GM12878 (cell line): Measurements from ENCODE around the gene SHLD1. TPM values are rescaled to one million over a fixed set of nuclear protein-coding genes. Genes with fewer than 3 reads are reported as not detected.

Source experiments
- ATAC-seq: fragments of 200-7000 bp; cut with Tn5 transposase; 3 replicates; pipeline ENCODE4 v1.9.1; 2020; ENCODE audit warnings: mild to moderate bottlenecking, moderate library complexity
- BruUV-seq: library from RNA; stranded (reverse); fragments of 400-500 nt; replicated peaks from 2 replicates; lab custom pipeline; 2021; lab: Mats Ljungman, UMichigan
- CTCF ChIA-PET: fragments of 300-600 bp; sonication (Branson Sonifier 250); formaldehyde crosslinking; extraction: SDS; loops from one replicate; lab custom pipeline; 2021; ENCODE audit warnings: inconsistent platforms; lab: Yijun Ruan, JAX
- POLR2A ChIA-PET: fragments of 350-600 bp; formaldehyde crosslinking; extraction: SDS; loops from one replicate; lab custom pipeline; 2021; ENCODE audit warnings: inconsistent platforms; lab: Charles Lee
- RAD21 ChIA-PET: fragments of 300-600 bp; sonication (Branson Sonifier 250); formaldehyde crosslinking; loops from one replicate; lab custom pipeline; 2023; ENCODE audit warnings: antibody characterized with exemption; ENCODE audit not compliant: unreplicated experiment; lab: Charles Lee
- SMC1A ChIA-PET: fragments of 300-600 bp; sonication (Branson Sonifier 250); formaldehyde crosslinking; loops from one replicate; lab custom pipeline; 2023; ENCODE audit not compliant: unreplicated experiment, uncharacterized antibody; lab: Charles Lee
- DNase-seq: peaks from one replicate; pipeline ENCODE4 v3.0.0-alpha.2; 2011; ENCODE audit warnings: low read depth, low spot score
- FAIRE-seq: peaks from 3 replicates; lab custom pipeline; 2011; peaks lifted over from hg19 to GRCh38; lab: Jason Lieb, UNC
- H2AFZ ChIP-seq: 2 replicates; pipeline ENCODE4 v1.6.0; 2011; ENCODE audit warnings: low read depth, low read length, control low read depth; ENCODE audit not compliant: control insufficient read depth
- H3K27ac ChIP-seq: 2 replicates; pipeline ENCODE4 v1.5.1; 2011; ENCODE audit warnings: control low read depth; ENCODE audit not compliant: control insufficient read depth, insufficient read depth
- H3K27me3 ChIP-seq, 2 experiments: replicated peaks in 1 of 2; 2 replicates each; pipeline versions ENCODE4 v1.6.0 to v1.6.1; 2011; ENCODE audit warnings: low read length in 1 of 2; ENCODE audit not compliant: control insufficient read depth in 2 of 2, insufficient read depth in 2 of 2
- H3K36me3 ChIP-seq, 2 experiments: 2 replicates each; pipeline ENCODE4 v1.5.1; 2011; ENCODE audit warnings: low read length in 1 of 2; ENCODE audit not compliant: control insufficient read depth in 2 of 2, insufficient read depth in 2 of 2
- H3K4me1 ChIP-seq: 2 replicates; pipeline ENCODE4 v1.6.1; 2011; ENCODE audit warnings: mild to moderate bottlenecking, low read length, moderate library complexity, mixed read lengths; ENCODE audit not compliant: control insufficient read depth, insufficient read depth
- H3K4me2 ChIP-seq: 2 replicates; pipeline ENCODE4 v1.6.0; 2011; ENCODE audit warnings: control low read depth; ENCODE audit not compliant: control insufficient read depth, insufficient read depth
- H3K4me3 ChIP-seq: fragments of 200-600 bp; sonication (generic); 2 replicates; pipeline ENCODE4 v1.5.1; 2016
- H3K79me2 ChIP-seq: 2 replicates; pipeline ENCODE4 v1.6.0; 2011; ENCODE audit warnings: low read length; ENCODE audit not compliant: control insufficient read depth, insufficient read depth
- H3K9ac ChIP-seq: 2 replicates; pipeline ENCODE4 v1.8.0; 2011; ENCODE audit warnings: low read length, control low read depth, mixed read lengths; ENCODE audit not compliant: control insufficient read depth, insufficient read depth
- H3K9me3 ChIP-seq: replicated peaks from 3 replicates; pipeline ENCODE4 v1.5.1; 2011; ENCODE audit warnings: mild to moderate bottlenecking, low read length; ENCODE audit not compliant: control insufficient read depth, insufficient read depth
- H4K20me1 ChIP-seq: 2 replicates; pipeline ENCODE4 v1.6.0; 2011; ENCODE audit not compliant: control insufficient read depth, insufficient read depth
- ASH2L ChIP-seq: fragments of 300-600, 200-600 bp; sonication (generic); IDR thresholded peaks from 2 replicates; pipeline ENCODE4 v1.6.1; 2017; ENCODE audit warnings: low read depth, mild to moderate bottlenecking, borderline replicate concordance
- BRCA1 ChIP-seq: IDR thresholded peaks from 2 replicates; pipeline ENCODE4 v1.6.1; 2011; ENCODE audit warnings: low read depth, low read length, improper control_type of control experiment
- CBFB ChIP-seq: IDR thresholded peaks from 2 replicates; pipeline ENCODE4 v1.6.1; 2016; ENCODE audit warnings: antibody characterized with exemption, low read depth
- CEBPB ChIP-seq, 2 experiments: fragments of 150-350 bp in 1 of 2; IDR thresholded peaks; 2 replicates each; pipeline ENCODE4 v1.6.1; 2012 to 2014; ENCODE audit warnings: low read depth in 2 of 2, low read length in 2 of 2, borderline replicate concordance in 1 of 2, inconsistent platforms in 1 of 2
- EGR1 ChIP-seq, 2 experiments: IDR thresholded peaks; 1 replicate in 1 of 2; 2 replicates in 1 of 2; pipeline ENCODE4 v1.6.1; 2011 to 2012; ENCODE audit warnings: low read depth in 2 of 2, low read length in 2 of 2, borderline replicate concordance in 1 of 2, mild to moderate bottlenecking in 1 of 2, moderate library complexity in 1 of 2
- GABPA ChIP-seq: IDR thresholded peaks from 2 replicates; pipeline ENCODE4 v1.6.1; 2014; ENCODE audit warnings: antibody characterized with exemption, low read depth, mild to moderate bottlenecking, inconsistent platforms
- IKZF1 ChIP-seq: fragments of 450-650 bp; conservative IDR thresholded peaks from 2 replicates; pipeline ENCODE4 v1.6.1; 2017; ENCODE audit warnings: antibody characterized with exemption, mild to moderate bottlenecking
- MXI1 ChIP-seq: fragments of 150-350 bp; IDR thresholded peaks from 2 replicates; pipeline ENCODE4 v1.6.1; 2011; ENCODE audit warnings: low read depth, mild to moderate bottlenecking, inconsistent platforms, low read length, improper control_type of control experiment
- NFYA ChIP-seq: IDR thresholded peaks from 2 replicates; pipeline ENCODE4 v1.6.1; 2011; ENCODE audit warnings: low read depth, mild to moderate bottlenecking, low read length, improper control_type of control experiment, borderline replicate concordance
- NRF1 ChIP-seq: conservative IDR thresholded peaks from 2 replicates; pipeline ENCODE4 v1.6.1; 2011; ENCODE audit warnings: mild to moderate bottlenecking, low read depth, low read length, improper control_type of control experiment
- ZNF207 ChIP-seq: fragments of 450-650 bp; IDR thresholded peaks from 2 replicates; pipeline ENCODE4 v1.6.1; 2014; ENCODE audit warnings: antibody characterized with exemption, mild to moderate bottlenecking, borderline replicate concordance
- WGBS: methylation state at CpG from one replicate; pipeline ENCODE4 v1.1.6; 2016; ENCODE audit warnings: low lambda C conversion rate; ENCODE audit not compliant: insufficient replicate concordance, insufficient coverage; ENCODE audit errors: missing lambda C conversion rate; 5-methylcytosine and 5-hydroxymethylcytosine counted together
- in situ Hi-C: fragments of 300-500 bp; cut with MboI; formaldehyde crosslinking; loops from 9 replicates; pipeline ENCODE4 v1.14.3; 2018; ENCODE audit warnings: mixed read lengths
- intact Hi-C: fragments of 100-400 bp; cut with micrococcal nuclease; formaldehyde crosslinking; loops from one replicate; pipeline ENCODE4 v1.14.2; 2022; ENCODE audit not compliant: unreplicated experiment
- polyA plus RNA-seq, 11 experiments: library from polyadenylated mRNA; depleted of rRNA in 4 of 11; unstranded in 6 of 11; stranded (reverse) in 5 of 11; fragments of >200 nt; fragmentation: Nextera tagmentation in 4 of 11; fragmentation: Illumina TruSeq in 1 of 11; extraction: Ambion mirVana in 4 of 11; extraction: Trizol in 1 of 11; gene quantifications; 1 replicate in 1 of 11; 2 replicates in 10 of 11; pipeline versions ENCODE4 v1.2.1 to v1.2.3, GENCODE V29; 2011 to 2016; ENCODE audit warnings: inconsistent platforms in 2 of 11, missing spikeins in 2 of 11, low read depth in 1 of 11
- total RNA-seq, 4 experiments: library from RNA; depleted of rRNA in 3 of 4; stranded (reverse); fragments of >200 nt in 3 of 4; fragmentation: Illumina TruSeq in 1 of 4; extraction: Trizol in 1 of 4; gene quantifications; 2 replicates each; pipeline versions ENCODE4 v1.2.1 to v1.2.3, GENCODE V29; 2013 to 2021
- TF ChIP-seq, protein P1 (sequence below): fragments of 450-650 bp; formaldehyde crosslinking; IDR thresholded peaks from 2 replicates; pipeline ENCODE4 v1.4.0; 2020; ENCODE audit warnings: mild to moderate bottlenecking, moderate library complexity
- TF ChIP-seq, protein P2 (sequence below): fragments of 450-650 bp; IDR thresholded peaks from 2 replicates; pipeline ENCODE4 v1.6.1; 2016; ENCODE audit warnings: mild to moderate bottlenecking
- TF ChIP-seq, protein P3 (sequence below): fragments of 450-650 bp; IDR thresholded peaks from 2 replicates; pipeline ENCODE4 v1.6.1; 2017; ENCODE audit warnings: low read depth, mild to moderate bottlenecking, moderate library complexity

Gene SHLD1
- total and polyA plus RNA-seq, 10 of the 15 experiments (the other 5 are each of a cell fraction or from before 2014, with no cell fraction given): 10.8 to 70.9 (median 25.4) TPM

DNA sequence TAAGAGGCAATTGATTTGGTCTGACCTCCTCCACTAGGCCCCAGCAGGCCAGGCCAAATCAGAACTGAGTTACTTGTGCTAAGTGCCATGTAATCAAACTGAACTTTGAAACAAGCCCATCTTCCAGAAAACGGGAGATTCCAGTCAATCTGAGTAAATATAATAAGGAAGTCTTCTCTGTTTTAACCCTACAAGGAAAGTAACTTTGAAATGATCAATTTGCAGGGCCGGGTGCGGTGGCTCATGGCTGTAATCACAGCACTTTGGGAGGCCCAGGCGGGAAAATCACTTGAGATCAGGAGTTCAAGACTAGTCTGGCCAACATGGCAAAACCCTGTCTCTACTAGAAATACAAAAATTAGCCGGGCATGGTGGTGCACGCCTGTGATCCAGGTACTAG lies 2.0 kb upstream of the SHLD1 start:
- Histone ChIP-seq H3K79me2 (peaks cover 11% of the 10 kb centered on the region), H3K4me3 (no peak overlapping the region), H2AFZ (no peak overlapping the region), H3K9ac (no peak overlapping the region), H3K27ac (no peak overlapping the region), H4K20me1 (no peaks in the 10 kb centered on the region), H3K9me3 (no peaks in the 10 kb centered on the region), H3K4me2 (no peak overlapping the region), H3K36me3 (no peaks in the 10 kb centered on the region), H3K4me1 (peaks cover 3% of the 10 kb centered on the region; the same call in 1 of the 2 replicates), H3K27me3 (no peaks in the 10 kb centered on the region)
- DNase-seq (no peak), FAIRE-seq (no peak), ATAC-seq (no peak)
- RAD21 ChIA-PET: no interaction called here
- intact Hi-C loops (no loop called here), in situ Hi-C loops (no loop called here)
- POLR2A ChIA-PET: no interaction called here
- WGBS: over 99% methylated on average over 6 of the region's 6 CpGs
- SMC1A ChIA-PET: interaction anchor here (0.7 to 1.6 kb wide), 4 partner anchors 18 to 155 kb away, joined by 3 read pairs; no protein-coding TSS in a partner anchor
- no TSS peak for BruUV-seq
- CTCF ChIA-PET: interaction anchor here (1.4 kb wide), 2 partner anchors 34 to 40 kb away, joined by 3 to 4 read pairs; no protein-coding TSS in a partner anchor
- no peak for TF ChIP-seq NFYA
- TF ChIP-seq NRF1: no peak
- TF ChIP-seq, protein P1, sequence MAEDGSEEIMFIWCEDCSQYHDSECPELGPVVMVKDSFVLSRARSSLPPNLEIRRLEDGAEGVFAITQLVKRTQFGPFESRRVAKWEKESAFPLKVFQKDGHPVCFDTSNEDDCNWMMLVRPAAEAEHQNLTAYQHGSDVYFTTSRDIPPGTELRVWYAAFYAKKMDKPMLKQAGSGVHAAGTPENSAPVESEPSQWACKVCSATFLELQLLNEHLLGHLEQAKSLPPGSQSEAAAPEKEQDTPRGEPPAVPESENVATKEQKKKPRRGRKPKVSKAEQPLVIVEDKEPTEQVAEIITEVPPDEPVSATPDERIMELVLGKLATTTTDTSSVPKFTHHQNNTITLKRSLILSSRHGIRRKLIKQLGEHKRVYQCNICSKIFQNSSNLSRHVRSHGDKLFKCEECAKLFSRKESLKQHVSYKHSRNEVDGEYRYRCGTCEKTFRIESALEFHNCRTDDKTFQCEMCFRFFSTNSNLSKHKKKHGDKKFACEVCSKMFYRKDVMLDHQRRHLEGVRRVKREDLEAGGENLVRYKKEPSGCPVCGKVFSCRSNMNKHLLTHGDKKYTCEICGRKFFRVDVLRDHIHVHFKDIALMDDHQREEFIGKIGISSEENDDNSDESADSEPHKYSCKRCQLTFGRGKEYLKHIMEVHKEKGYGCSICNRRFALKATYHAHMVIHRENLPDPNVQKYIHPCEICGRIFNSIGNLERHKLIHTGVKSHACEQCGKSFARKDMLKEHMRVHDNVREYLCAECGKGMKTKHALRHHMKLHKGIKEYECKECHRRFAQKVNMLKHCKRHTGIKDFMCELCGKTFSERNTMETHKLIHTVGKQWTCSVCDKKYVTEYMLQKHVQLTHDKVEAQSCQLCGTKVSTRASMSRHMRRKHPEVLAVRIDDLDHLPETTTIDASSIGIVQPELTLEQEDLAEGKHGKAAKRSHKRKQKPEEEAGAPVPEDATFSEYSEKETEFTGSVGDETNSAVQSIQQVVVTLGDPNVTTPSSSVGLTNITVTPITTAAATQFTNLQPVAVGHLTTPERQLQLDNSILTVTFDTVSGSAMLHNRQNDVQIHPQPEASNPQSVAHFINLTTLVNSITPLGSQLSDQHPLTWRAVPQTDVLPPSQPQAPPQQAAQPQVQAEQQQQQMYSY (CRISPR knock-in tag): no peak
- no peak for TF ChIP-seq IKZF1
- no peak for TF ChIP-seq ZNF207
- TF ChIP-seq ASH2L: no peak
- TF ChIP-seq CEBPB (IDR thresholded peaks at IDR 0.05; ENCODE audit: borderline replicate concordance in 1 of 2, low read depth in 2 of 2, low read length in 2 of 2): no peak
- no peak for TF ChIP-seq GABPA
- TF ChIP-seq MXI1: no peak
- TF ChIP-seq, protein P2, sequence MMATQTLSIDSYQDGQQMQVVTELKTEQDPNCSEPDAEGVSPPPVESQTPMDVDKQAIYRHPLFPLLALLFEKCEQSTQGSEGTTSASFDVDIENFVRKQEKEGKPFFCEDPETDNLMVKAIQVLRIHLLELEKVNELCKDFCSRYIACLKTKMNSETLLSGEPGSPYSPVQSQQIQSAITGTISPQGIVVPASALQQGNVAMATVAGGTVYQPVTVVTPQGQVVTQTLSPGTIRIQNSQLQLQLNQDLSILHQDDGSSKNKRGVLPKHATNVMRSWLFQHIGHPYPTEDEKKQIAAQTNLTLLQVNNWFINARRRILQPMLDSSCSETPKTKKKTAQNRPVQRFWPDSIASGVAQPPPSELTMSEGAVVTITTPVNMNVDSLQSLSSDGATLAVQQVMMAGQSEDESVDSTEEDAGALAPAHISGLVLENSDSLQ: no peak
- no peak for TF ChIP-seq BRCA1
- no peak for TF ChIP-seq EGR1 (IDR thresholded peaks at IDR 0.05; ENCODE audit: borderline replicate concordance in 1 of 2, low read depth in 2 of 2, low read length in 2 of 2)
- TF ChIP-seq, protein P3, sequence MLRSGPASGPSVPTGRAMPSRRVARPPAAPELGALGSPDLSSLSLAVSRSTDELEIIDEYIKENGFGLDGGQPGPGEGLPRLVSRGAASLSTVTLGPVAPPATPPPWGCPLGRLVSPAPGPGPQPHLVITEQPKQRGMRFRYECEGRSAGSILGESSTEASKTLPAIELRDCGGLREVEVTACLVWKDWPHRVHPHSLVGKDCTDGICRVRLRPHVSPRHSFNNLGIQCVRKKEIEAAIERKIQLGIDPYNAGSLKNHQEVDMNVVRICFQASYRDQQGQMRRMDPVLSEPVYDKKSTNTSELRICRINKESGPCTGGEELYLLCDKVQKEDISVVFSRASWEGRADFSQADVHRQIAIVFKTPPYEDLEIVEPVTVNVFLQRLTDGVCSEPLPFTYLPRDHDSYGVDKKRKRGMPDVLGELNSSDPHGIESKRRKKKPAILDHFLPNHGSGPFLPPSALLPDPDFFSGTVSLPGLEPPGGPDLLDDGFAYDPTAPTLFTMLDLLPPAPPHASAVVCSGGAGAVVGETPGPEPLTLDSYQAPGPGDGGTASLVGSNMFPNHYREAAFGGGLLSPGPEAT: no peak
- TF ChIP-seq CBFB: no peak
